DND-41 (cell line): ENCODE data around the gene CXCR5.

Experiments
- ATAC-seq: fragments of 200-7000 bp; cut with Tn5 transposase; 3 replicates; pipeline ENCODE4 v1.9.1; 2021; ENCODE audit warnings: low read depth; ENCODE audit not compliant: insufficient read depth
- DNase-seq: peaks from one replicate; pipeline ENCODE4 v3.0.0-alpha.2; 2020
- H2AFZ ChIP-seq: 2 replicates; pipeline ENCODE4 v1.6.0; 2012; ENCODE audit warnings: low read depth, low read length
- H3K27ac ChIP-seq: 2 replicates; pipeline ENCODE4 v1.5.1; 2012; ENCODE audit warnings: low read length, inconsistent platforms
- H3K27me3 ChIP-seq: fragments of 200-600 bp; sonication (generic); 2 replicates; pipeline ENCODE4 v1.6.0; 2012; ENCODE audit warnings: low read length, mild to moderate bottlenecking, inconsistent platforms; ENCODE audit not compliant: insufficient read depth, poor library complexity
- H3K36me3 ChIP-seq: 2 replicates; pipeline ENCODE4 v1.5.1; 2012; ENCODE audit warnings: low read length, inconsistent platforms; ENCODE audit not compliant: insufficient read depth
- H3K4me1 ChIP-seq: 2 replicates; pipeline ENCODE4 v1.5.1; 2012; ENCODE audit warnings: mild to moderate bottlenecking, low read length; ENCODE audit not compliant: insufficient read depth
- H3K4me2 ChIP-seq: 2 replicates; pipeline ENCODE4 v1.6.0; 2012; ENCODE audit warnings: mild to moderate bottlenecking, moderate library complexity, low read length, inconsistent platforms; ENCODE audit not compliant: insufficient read depth
- H3K4me3 ChIP-seq, 2 experiments: fragments of 200-600 bp in 1 of 2; shearing (Covaris generic) in 1 of 2; 2 replicates each; pipeline ENCODE4 v1.5.1; 2012 to 2016; ENCODE audit warnings: inconsistent platforms in 2 of 2, low read length in 2 of 2, mild to moderate bottlenecking in 2 of 2, low read depth in 1 of 2, moderate library complexity in 1 of 2
- H3K79me2 ChIP-seq: 2 replicates; pipeline ENCODE4 v1.6.0; 2012; ENCODE audit warnings: low read length, inconsistent platforms; ENCODE audit not compliant: insufficient read depth
- H3K9ac ChIP-seq: 2 replicates; pipeline ENCODE4 v1.6.0; 2012; ENCODE audit warnings: low read depth, mild to moderate bottlenecking, inconsistent platforms, low read length, moderate library complexity
- H3K9me3 ChIP-seq: 2 replicates; pipeline ENCODE4 v1.5.1; 2012; ENCODE audit warnings: low read length, moderate library complexity, mild to moderate bottlenecking, inconsistent platforms; ENCODE audit not compliant: insufficient read depth, severe bottlenecking
- H4K20me1 ChIP-seq: 2 replicates; pipeline ENCODE4 v1.6.0; 2012; ENCODE audit warnings: low read length; ENCODE audit not compliant: insufficient read depth
- CTCF ChIP-seq: IDR thresholded peaks from 2 replicates; pipeline ENCODE4 v1.5.1; 2012; ENCODE audit warnings: borderline replicate concordance, low read length, moderate library complexity, mild to moderate bottlenecking; ENCODE audit not compliant: poor library complexity, severe bottlenecking; ENCODE audit errors: extremely low read depth
- EZH2 ChIP-seq: IDR thresholded peaks from 3 replicates; pipeline ENCODE4 v1.6.1; 2012; ENCODE audit warnings: borderline replicate concordance, low read depth, mild to moderate bottlenecking, moderate library complexity, low read length, inconsistent platforms; ENCODE audit not compliant: severe bottlenecking

CXCR5 gene

DNA sequence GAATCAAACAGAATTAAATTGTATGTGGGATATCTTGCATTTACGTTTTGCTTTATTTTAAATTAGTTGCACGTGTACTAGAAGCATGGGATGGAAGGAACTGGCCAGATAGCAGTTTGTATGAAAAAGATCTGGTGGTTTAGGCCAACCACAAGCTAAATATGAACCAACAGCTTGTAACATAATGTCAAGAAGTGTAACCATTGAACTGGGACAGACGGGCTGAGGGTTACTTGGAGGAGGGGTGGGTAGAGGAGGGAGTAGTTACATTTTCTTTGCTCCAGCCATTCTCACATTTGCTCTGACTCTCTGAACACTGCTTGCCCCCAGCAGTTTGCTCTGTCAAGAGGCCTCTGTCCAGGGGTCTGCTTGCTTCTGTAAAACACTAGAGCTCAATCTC lies 31.7 kb upstream of the CXCR5 start:
- Histone ChIP-seq H3K9me3 (no peaks in the 10 kb centered on the region), H3K27ac (no peak overlapping the region), H3K4me3 (no peak overlapping the region)

DNA sequence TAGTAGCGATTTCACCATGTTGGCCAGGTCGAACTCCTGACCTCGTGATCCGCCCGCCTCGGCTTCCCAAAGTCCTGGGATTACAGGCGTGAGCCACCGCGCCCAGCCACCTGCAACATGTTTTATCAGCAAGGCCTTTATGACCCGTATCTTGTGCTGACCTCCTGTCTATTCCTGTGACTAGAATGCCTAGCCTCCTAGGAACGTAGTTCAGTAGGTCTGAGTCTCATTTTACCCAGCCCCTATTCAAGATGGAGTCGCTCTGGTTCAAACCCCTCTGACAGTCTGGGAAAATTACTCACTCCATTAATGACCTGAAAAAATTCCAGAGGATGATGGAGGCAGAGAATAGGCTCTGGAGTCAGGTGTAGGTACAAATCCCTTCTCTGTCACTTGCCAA lies 30.0 kb upstream of the CXCR5 start:
- Histone ChIP-seq H3K36me3 (no peaks in the 10 kb centered on the region), H2AFZ (no peak overlapping the region), H3K4me1 (no peaks in the 10 kb centered on the region), H4K20me1 (no peaks in the 10 kb centered on the region), H3K27ac (no peak overlapping the region), H3K4me3 (no peak overlapping the region), H3K9me3 (no peaks in the 10 kb centered on the region), H3K27me3 (no peaks in the 10 kb centered on the region), H3K4me2 (no peak overlapping the region), H3K9ac (no peak overlapping the region), H3K79me2 (no peaks in the 10 kb centered on the region)
- ATAC-seq (no peak), DNase-seq (no peak)
- TF ChIP-seq CTCF, result no peak

More for the DNA sequence above, 31.7 kb upstream of the CXCR5 start:
- Histone ChIP-seq H2AFZ (peak overlapping the region; percentile 12; the same call in 1 of the 2 replicates), H3K4me2 (no peak overlapping the region), H3K9ac (no peak overlapping the region), H4K20me1 (no peaks in the 10 kb centered on the region), H3K79me2 (no peaks in the 10 kb centered on the region), H3K4me1 (no peaks in the 10 kb centered on the region), H3K27me3 (no peaks in the 10 kb centered on the region), H3K36me3 (no peaks in the 10 kb centered on the region)
- TF ChIP-seq CTCF (no peak), EZH2 (no peak)
- ATAC-seq, result no peak
- DNase-seq, result no peak

- Histone ChIP-seq H2AFZ (no peak overlapping the region), H3K9ac (no peak overlapping the region), H3K36me3 (no peaks in the 10 kb centered on the region), H3K27ac (no peak overlapping the region), H3K4me3 (no peak overlapping the region), H4K20me1 (no peaks in the 10 kb centered on the region), H3K27me3 (no peaks in the 10 kb centered on the region), H3K4me1 (no peaks in the 10 kb centered on the region), H3K9me3 (no peaks in the 10 kb centered on the region), H3K79me2 (no peaks in the 10 kb centered on the region), H3K4me2 (no peak overlapping the region)
- no peak for ATAC-seq
- no peak for DNase-seq
- TF ChIP-seq CTCF (no peak), EZH2 (no peak)
These were observed 27.4 kb upstream of the CXCR5 start for GRCh38 chr11:118856314-118856713.

DNA sequence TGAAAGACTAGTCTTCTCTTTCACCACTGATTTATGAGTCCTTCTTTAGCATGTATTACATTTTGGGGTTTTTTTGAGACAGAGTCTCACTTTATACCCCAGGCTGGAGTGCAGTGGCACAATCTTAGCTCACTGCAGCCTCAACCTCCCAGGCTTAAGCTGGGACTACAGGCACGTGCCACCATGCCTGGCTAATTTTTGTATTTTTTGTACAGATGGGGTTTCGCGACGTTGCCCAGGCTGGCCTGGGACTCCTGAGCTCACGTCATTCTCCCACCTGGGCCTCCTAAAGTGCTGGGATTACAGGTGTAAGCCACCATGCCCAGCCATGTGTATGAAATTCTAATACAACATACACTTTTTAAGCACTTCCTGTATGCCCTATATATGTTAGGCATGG lies 26.3 kb upstream of the CXCR5 start:
- no peak for ATAC-seq
- H3K79me2 ChIP-seq, result no peaks in the 10 kb centered on the region
- H3K27ac ChIP-seq, result no peak overlapping the region
- H3K4me3 ChIP-seq, result no peak overlapping the region
- no peak overlapping the region for H3K9ac ChIP-seq
- TF ChIP-seq CTCF (no peak), EZH2 (no peak)
- H3K27me3 ChIP-seq, result no peaks in the 10 kb centered on the region
- peak overlapping the region; percentile 24; the same call in 1 of the 2 replicates for H2AFZ ChIP-seq
- DNase-seq, result no peak
- no peak overlapping the region for H3K4me2 ChIP-seq
- H3K36me3 ChIP-seq, result no peaks in the 10 kb centered on the region
- H3K4me1 ChIP-seq, result no peaks in the 10 kb centered on the region
- H3K9me3 ChIP-seq, result no peaks in the 10 kb centered on the region
- H4K20me1 ChIP-seq, result no peaks in the 10 kb centered on the region
